Regular cardiac myocyte (primary cell): Measurements from ENCODE around the gene TBC1D25. TPM values are rescaled to one million over a fixed set of nuclear protein-coding genes. Genes with fewer than 3 reads are reported as not detected.

Experiments
- total RNA-seq: library from RNA; depleted of rRNA; stranded (reverse); fragments of >200 nt; gene quantifications from 2 replicates; pipeline ENCODE4 v1.2.3, GENCODE V29; 2014

TBC1D25 gene, protein sequence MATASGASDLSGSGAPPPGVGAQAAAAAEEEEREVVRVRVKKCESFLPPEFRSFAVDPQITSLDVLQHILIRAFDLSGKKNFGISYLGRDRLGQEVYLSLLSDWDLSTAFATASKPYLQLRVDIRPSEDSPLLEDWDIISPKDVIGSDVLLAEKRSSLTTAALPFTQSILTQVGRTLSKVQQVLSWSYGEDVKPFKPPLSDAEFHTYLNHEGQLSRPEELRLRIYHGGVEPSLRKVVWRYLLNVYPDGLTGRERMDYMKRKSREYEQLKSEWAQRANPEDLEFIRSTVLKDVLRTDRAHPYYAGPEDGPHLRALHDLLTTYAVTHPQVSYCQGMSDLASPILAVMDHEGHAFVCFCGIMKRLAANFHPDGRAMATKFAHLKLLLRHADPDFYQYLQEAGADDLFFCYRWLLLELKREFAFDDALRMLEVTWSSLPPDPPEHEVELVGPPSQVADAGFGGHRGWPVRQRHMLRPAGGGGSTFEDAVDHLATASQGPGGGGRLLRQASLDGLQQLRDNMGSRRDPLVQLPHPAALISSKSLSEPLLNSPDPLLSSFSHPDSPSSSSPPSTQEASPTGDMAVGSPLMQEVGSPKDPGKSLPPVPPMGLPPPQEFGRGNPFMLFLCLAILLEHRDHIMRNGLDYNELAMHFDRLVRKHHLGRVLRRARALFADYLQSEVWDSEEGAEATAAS
- 3.7 and 6.1 TPM in 2 replicates for total RNA-seq

DNA sequence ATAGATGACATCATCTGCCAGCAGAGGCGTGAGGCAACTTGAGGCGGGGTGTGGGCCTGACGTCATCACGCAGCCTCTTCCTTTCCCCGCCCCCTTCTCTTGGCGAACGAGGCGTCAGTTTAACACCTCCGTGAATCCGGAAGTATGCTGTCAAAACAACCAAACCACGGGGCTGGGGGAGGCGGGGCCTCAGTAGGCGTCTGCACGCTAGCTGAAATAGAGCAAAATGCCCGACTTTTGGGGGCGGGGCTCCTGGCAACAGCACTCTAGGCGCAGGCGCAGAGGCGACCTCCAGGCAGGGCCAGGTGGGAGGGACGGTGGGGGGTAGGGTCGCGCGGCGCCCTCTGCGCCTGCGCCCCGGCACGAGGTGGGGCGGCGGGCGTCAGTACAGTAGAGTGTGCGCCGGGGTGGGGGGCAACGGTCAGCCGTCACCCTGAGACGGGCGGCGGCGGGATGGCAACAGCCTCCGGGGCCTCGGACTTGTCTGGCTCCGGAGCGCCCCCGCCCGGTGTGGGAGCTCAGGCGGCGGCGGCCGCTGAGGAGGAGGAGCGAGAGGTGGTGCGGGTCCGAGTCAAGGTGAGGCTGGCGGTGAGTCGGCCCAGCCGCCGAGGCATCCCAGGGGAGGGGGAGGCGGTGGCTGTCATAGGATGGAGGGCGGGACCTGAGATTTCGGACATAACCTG, at the start of gene TBC1D25:
TBC1D25 (plus strand) TSS at position 370 of the 683 bp plus-strand sequence; CDS start at position 454, 84 bp downstream.

DNA sequence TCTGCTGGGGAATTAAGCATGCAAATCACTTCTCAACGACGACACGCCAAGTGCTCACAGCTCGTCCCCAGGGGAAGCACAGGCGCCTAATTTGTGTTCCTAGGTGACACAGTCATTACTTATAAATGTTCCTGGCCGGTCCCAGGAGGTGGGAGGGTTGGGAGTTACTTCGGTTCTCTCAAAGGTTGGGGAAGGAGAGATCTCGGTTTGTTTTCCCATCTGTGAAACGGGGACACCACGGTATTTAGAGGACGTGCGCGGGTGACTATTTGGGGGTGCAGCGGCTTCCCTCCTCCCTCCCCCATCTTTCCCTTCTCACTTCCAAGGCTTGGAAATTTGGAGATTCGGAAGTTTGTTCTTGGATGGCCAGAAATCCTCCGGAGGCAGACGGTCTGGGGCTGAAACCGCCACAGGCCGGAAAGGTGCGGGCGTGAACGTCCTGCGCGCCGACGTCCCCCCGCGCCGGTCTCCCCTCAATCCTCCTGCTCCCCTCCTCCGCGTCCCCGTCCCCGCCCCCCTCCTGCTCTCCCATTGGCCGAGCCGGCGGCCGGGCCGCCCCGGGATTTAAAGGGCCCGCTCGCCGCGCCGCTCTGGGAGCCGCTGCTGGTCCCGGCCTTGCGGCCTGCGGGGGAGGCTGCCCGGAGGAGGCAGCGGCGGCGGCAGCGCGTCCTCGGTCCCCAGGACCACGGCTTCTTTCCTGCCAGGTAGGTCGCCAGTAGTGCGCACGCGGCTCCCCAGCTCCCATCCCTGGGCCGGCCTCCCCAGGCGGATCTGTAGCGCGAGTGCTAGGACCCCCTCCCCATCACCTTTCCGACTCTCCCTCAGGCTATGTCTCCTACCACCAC, 30.9 kb upstream of the TBC1D25 start, which contains the start of gene PORCN:
PORCN (plus strand) TSS at position 593 of the 845 bp plus-strand sequence. CDS start 829 bp downstream, outside the sequence.

DNA sequence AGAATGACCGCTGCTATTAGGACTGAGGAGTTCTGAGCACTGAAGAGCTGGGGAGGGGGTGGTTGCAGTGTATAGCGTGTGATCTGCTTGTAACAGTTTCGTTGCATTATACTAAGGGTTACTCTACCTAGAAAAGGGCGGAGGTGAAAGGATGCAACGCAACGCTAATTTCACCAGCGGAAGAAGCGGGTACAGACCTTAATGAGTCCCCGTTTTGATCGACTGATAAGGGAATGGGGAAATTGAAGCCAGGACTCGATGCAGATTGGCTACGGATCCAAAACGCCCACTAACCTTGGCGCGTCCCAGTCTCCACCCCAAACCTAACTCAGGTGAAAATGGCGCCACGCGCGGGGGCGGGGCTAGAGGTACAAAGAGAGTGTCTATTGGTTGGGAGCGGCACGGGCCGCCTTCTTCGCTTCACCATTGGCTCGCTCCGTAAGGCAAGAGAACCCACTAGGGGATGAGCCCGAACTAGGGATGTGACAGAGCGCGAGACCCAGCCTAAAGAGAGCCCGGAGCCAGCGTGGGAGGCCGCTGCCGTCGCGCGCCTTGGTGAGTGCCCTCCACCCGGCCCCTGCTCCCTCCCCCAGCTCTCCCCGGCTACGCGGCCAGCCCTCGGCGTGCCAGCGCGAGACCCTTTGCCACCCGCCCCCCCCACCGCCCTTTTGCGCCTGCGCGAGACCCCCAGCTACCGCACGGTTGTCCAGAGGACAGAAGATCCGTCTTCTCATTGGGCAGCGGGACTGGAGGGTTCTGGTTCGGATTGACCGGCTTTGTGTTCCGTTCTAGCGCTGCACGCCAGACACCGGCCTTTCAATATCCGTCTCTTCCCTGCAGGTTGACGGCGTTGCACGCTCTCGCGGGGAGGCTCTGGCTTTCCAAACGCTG, 17.9 kb upstream of the TBC1D25 start, which contains the start of gene EBP:
EBP (plus strand) TSS at position 456 of the 891 bp plus-strand sequence. CDS start 1,964 bp downstream, outside the sequence.

DNA sequence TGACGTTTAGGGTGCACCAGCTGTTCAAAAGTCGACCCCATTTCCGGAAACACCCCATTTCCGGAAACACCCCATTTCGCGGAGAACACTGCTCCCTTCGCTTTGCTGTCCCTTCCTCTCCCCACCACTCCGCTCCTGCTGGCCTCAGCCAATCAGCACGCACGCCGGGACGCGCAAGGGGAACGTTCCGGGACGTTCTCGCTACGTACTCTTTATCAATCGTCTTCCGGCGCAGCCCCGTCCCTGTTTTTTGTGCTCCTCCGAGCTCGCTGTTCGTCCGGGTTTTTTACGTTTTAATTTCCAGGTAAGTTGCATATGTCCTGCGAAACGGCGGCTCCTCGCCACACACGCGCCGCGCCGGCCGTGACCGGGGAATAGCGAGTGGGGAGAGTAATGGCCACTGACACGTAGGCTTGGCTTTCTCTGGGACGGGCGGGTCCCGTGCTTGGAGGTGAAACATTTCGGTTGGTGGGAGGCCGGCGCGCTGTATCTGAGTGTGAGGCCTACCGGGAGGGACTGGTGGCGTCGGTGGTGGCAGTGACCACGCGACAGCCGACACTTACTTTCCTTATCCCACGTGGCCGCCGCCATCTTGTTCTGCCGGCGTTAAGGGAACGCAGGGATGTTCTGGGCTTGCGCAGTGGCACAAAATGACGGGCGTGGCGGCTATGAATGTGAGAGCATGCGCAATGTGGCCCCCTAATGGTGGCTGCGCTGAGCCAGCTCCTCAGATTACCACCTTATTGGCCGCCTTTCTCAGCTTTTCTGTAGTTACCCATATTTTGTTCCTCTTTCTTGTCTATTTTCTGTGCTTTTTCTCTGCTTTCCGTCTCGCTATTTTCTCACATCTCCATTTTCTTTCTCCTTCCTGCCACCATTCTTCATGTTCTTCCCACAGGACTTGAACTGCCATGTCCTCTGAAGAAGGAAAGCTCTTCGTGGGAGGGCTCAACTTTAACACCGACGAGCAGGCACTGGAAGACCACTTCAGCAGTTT, 35.1 kb downstream of the TBC1D25 start, which contains the start of gene RBM3:
RBM3 (plus strand) TSS at position 215 of the 997 bp plus-strand sequence; CDS start at position 912, 697 bp downstream.

DNA sequence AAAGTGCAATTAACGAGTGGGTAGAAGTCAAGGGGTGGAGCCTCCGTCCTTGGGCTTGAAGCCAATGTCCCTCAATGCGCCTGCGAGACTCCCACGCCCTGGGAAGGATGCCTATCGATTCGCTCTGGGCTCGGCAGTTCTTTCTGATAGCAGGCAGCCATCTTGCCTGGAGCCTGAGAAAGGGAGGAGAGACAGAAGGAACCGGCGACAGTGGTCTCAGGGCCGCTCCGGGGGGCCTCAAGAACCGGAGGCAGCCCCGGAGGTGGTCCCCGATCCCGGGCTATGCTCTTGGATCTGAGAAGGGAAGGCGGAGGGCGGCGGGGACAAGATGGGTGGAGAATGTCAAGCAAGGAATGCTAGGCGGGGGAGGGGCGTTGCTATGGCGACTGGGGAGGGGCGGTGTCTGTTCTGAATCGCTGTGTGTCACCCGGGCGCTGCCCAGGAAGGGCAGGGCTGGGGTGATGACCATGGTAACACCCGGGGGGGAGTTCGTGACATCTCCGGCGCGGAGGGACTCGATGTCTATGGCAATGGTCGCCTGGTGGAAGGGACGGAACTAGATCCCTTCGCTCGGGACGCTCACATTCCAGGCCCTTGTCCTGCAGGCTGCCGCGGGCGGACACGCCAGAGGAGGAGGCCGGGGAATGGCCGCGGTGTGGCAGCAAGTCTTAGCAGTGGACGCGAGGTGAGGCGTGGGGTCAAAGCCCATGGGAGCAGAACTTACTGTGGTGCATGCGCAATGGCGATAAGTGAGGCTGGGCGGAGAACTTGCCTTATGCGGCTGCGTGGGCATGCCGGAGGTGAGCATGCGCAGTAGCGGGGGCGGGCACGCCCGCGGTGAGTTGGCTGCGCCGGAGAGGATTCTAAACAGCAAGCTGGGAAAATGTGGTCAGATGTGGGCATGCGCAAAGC, 58.1 kb downstream of the TBC1D25 start, which contains the start of gene WDR13:
WDR13 (plus strand) TSS at position 140 of the 912 bp plus-strand sequence; CDS start at position 645, 505 bp downstream.

Other genes starting within 250 kb of the TBC1D25 start
- gene SSX3, start 183.0 kb upstream of the TBC1D25 start, total RNA-seq: not detected in 2 replicates
- not detected in 2 replicates for gene SSX4, start 156.2 kb upstream of the TBC1D25 start, total RNA-seq
- gene SSX4B, start 127.8 kb upstream of the TBC1D25 start, total RNA-seq: not detected in 2 replicates
- 53.8 and 59.6 TPM in 2 replicates for gene SLC38A5, start 69.5 kb upstream of the TBC1D25 start, total RNA-seq
- 48.5 and 67.1 TPM in 2 replicates for gene FTSJ1, start 63.5 kb upstream of the TBC1D25 start, total RNA-seq
- gene PORCN, start 30.7 kb upstream of the TBC1D25 start, total RNA-seq: 6.3 and 7.6 TPM in 2 replicates
- gene EBP, start 17.9 kb upstream of the TBC1D25 start, total RNA-seq: 23.4 and 76.1 TPM in 2 replicates
- 45.4 and 78.6 TPM in 2 replicates for gene RBM3, start 34.8 kb downstream of the TBC1D25 start, total RNA-seq
- 73.3 and 77.3 TPM in 2 replicates for gene WDR13, start 57.8 kb downstream of the TBC1D25 start, total RNA-seq
- 0.28 TPM in 1 of 2 replicates, not detected in the other for gene WAS, start 144.1 kb downstream of the TBC1D25 start, total RNA-seq
- gene SUV39H1, start 157.0 kb downstream of the TBC1D25 start, total RNA-seq: 1.4 and 10.5 TPM in 2 replicates
- not detected in 2 replicates for gene GLOD5, start 222.0 kb downstream of the TBC1D25 start, total RNA-seq
- not detected in 2 replicates for gene GATA1, start 246.9 kb downstream of the TBC1D25 start, total RNA-seq